ENCODE measurements around the gene CLEC2L.

CLEC2L gene

DNA sequence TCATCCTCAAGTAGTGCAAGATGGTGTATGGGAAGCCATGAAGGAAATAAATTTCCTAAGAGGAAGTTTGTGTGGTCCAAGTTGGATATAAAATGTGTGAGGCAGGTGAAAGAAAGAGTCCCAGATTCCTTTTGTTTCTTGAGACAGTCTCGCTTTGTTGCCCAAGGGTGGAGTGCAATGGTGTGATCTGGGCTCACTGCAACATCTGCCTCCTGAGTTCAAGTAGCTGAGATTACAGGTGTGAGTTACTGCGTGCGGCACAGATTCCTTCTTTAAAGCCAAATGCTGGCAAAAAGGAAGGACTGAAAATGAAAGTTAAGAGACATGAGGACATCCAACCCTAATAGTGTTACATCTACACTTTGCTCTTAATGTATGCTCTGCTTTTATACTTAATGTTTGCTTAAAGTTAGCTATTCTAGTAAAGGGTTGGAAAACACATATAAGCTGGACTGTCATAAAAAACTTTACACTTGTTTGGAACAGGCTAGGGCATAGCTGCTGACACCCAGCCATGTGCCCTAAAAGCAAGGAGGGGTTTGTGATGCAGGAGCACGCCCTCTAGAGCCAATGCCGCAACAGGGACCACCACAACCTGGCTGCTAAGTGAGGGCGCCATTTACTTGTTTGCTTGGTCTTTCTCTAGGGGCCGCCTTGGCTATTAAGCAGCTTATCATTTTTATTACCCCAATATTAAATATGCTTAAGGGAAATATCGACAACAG lies 34.5 kb downstream of the CLEC2L start:
- DNase-seq = no peak

DNA sequence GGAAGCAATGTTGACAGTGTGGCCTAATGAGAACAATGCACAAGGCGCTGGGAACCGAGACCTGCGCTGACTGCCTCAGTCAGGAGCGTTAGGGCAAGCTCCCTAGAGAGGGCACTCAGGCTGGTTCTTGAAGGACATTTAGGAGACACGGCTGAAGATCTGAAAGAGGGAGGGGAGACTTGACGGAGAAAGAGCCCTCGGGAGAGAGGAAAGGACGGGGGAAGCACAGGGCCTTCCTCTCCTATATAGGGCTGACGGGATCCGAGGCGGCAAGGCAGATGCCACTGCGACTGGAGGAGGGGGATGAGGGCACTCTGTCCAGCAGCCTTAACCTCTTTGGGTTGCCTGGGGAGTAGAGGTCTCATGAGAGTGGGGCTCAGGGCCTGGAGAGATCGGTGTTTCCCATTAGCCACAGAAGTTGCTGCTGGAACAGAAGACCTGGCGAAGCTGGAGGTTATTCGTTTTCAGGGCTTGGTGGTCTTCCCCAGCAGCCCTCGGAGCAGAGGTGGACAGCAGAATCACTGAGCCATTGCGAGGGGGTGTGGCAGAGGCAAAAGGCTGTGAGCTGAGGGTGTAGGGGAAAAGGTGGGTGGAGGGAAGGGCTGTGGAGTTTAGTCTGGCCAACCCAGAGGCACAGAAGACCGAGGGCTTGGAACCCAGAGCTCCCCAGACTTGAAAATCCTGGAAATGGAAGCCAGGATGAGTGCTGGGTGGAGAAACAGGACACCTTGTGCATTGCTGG lies 36.0 kb downstream of the CLEC2L start:
- no peak for DNase-seq

DNA sequence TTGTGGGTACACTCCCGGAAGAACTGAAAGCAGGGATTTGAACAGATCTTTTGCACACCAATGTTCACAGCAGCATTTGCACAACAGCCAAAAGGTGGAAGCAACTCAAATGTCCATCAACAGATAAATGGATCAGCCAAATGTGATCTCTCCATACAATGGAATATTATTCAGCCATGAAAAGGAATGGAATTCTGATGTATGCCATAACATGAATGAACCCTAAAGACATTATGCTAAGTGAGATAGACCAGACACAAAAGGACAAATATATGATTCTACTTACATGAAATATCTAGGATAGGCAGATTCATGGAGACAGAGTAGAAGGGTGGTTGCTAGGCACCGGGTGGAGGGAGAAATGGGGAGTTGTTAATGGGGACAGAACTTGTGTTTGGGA lies 36.7 kb downstream of the CLEC2L start:
- no peak for DNase-seq

DNA sequence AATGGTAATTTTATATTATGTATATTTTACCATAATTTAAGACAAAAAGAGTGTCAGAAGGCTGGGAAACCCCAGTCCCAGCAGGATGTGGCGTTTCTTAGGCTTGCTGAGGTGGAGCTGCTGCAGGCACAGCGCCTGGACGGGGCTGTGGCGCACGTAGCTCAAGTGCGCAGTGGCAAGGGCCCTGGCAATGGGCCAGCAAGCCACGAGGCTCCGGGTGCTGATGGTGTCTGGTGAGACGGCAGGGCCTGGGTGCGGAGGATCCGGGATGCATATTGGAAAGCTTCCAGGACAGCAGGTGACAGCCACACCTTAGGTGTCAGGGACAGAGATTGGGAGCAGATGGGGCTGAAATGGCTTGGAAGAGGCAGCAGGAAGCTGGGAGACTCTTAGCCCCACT lies 37.2 kb downstream of the CLEC2L start:
- no peak for DNase-seq

DNA sequence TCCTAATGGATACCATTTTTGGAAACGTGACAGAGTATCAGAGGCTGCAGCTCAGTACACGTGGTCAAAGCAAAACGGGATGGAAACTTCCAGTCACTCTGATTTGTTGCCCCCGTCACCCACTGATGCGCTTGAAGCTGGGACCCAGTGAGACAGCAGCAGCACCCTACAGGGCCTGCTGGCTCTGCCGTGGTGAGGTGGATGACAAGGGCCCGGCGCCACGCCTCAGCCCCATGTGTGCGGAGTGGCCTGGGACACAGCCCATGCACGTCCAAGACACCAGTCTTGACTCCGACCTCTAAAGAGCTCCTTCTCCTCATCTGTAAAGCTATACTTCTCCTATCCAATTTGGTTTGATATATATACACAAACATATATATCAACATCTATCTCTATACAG lies 39.0 kb downstream of the CLEC2L start:
- no peak for DNase-seq

DNA sequence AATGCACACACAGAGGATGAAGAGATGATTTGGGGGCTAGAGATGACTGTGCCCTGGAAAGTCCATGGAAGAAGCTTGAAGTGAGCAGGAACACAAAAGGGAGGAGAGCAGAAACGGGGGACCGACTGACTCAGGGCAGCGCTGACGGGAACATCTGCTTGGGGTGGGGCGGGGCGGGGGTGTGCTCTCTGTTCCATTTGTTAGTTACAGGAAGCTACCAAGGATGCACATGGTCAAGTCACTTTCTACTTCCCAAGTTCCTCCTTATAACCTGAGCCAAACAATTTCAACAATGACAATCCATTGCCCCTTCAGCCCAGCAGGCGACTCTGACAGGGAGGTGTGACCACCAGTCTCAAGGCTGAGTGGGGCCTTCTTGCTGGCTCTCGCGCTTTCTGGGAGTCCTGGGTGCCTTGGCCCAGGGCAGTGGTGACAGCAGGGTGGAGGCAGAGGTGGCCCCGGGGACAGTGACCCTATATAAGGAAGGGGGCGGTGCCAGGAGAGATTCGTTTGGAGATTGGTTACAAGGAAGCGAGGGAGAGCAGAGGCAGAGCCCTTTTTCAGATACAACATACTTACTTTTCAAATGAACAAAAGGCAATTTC lies 39.6 kb downstream of the CLEC2L start:
- DNase-seq = no peak

DNA sequence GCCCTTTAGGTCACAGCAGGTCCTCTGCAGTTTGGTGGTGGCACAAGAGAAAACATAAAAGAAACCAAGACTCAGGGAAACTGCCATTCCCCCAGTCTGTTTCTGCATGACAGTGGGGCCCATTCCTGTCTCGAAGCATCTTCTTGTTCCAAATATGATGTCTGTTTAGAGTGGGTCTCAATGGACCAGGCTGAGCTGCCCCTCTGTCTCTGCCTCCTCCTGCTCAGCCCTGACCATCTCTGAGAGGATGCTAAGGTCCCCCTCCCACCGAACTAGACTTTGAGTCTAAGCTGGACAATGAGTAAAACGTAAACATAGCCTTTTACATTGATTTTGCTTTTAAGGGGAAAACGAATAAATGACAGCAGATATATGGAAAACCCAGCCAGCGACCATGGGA lies 40.4 kb downstream of the CLEC2L start:
- no peak for DNase-seq

DNA sequence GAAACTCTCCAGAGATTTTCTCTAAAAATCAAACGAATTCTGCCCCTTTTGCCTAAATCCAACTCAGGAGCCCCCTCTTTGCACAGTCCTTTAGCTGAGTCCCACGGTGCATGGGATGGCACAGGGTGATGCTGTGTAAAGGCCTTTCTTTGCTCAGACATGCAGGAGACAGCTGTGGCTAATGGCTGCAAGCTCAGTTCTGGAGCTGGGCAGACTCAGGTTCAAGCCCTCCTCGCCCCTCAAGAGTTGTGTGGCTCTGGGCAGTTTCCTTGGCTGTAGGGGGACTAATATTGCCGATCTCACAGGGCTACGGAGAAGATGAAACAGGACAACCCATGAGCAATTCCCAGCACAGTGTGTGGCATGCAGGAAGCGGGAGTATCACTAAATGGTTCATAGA lies 42.6 kb downstream of the CLEC2L start:
- DNase-seq = no peak

DNA sequence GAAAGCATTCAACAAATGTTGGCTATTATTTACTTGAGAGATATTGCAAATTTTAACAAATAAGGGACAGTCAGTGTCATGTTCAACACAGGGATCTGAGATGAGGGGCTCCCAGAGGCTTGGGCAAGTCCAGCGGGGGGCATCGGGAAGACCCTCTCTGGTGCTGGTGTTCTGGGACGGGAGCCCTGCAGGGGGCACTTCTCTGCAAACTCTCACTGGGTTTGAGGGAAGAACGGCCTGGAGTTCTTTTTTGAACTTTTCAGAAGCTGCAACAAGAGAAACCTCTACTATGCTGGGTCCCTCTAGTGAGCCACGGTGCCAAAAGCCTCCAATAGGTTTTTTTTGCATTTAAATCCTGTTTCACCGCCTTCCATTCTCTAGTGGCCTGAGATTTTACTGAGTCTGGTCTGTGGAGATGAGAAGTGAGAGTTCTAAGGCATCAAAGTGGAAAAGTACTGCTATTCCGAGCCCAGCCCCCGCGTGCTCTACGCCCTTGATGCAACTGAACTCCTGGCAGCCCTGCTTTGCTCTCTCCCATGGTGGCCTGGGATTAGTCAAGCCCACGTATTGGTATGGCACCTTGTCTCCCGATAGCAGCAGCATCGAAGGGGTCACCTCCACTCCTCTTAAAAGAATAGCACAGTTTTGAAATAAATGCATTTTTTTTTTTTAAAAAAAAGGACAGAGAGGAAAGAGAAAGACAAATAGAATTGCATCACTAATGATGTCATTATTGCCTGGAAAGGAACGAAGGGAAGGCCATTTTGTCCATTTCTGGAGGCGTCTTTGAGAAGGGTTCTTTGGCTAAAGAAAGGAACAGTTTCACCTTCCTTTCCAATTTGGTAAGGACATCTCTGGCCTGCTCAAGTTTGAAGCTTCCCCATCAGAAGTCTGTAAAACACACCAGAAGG lies 43.5 kb downstream of the CLEC2L start:
- no peak for DNase-seq

DNA sequence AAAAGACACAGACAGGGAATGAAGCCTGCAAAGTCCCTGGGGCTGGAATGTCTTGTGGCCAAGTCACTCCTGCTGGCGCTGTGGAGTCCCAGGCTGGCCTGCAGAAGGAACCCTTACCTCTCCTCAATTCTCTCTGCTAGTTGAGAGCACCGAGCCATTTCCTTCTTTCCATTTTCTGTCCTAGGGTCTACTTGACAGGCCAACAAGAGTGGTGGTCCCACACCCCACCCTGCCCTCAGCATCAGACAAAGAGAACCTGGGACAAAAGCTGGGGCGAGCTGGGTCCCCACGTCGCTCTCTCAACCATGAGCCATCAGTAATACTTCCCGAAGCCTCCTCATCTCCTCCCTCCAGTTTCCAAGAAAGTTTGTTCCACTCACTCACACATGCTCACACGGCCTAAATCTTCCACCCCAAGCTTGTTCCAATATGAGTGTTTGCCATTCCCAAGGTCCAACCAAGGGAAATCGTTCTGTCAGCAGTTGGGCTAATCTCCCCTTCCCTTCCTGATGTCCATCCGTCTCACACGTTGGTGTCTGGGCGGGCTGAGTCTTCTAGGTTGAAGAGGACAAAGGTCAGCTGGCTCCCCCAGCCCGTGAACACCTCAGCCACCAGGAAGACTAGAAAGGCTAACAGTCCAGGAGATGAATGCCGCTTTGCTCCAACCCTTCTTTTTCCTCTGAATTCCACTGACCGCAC lies 44.3 kb downstream of the CLEC2L start:
- DNase-seq = no peak

DNA sequence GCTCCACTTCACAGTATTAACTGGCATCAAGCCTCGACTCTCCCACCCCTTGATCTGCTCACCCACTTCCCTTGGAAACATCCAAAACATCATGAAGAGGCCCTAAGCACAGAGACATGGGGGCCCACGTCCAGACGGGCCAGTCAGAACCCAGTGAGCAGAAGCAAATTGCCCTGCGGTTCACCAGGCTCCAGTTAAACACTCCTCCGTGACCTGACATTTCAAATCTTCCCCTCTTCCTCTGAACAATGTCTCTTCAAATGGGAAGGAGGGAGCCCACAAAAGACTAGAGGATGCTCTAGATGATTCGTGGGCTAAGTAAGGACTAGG lies 44.8 kb downstream of the CLEC2L start:
- no peak for DNase-seq

DNA sequence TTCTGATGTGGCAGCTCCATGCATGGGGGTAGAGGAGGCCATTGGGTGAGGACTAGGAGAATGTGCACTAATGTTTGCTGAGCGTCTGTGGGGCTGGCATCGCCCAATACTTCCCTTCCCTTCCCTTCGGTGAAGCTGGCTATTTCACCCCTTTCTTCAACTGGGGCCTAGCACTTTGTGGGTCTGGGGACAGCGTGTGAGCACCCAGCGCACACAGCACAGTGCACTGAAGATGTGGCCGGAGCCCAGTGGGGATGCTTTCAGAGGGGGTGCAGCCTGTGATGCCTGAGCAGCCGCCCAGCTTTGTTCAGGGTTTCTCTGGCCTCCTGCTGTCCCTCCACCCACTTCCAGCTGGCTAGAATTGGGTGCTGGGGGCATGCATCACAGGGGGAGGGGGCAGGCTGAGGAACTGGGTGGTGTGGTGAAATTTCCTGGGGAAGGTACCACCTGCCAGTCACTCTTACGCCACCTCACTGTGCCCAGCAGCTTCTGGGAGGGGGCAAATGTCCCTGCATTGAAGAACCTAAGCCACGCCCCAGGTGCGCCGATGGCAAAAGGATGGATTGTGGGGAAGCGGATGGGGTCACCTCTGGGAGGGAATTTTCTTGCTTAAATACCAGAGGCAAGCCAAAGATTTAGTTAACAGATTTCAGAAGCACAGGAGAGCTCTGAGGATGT lies 45.5 kb downstream of the CLEC2L start:
- DNase-seq = no peak

DNA sequence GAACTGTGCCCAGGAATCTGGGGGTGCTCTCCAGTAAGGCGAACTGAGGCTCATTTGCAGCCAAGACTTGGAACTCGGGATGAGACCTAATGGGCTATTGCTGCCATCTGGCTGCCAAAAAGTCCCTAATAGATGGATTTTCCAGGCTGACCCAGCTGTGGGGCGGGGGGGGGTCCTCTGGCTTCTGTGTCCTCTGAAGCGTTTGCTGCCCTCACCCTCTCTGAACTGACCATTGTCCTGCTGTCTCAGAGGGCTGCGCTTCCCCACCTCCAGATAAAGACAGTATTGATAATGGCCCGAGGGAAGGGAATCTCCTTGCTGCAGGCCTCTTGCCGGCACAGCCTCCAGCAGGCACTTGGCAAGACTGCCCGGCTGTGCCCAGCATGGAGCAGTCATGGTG lies 46.6 kb downstream of the CLEC2L start:
- DNase-seq = no peak

DNA sequence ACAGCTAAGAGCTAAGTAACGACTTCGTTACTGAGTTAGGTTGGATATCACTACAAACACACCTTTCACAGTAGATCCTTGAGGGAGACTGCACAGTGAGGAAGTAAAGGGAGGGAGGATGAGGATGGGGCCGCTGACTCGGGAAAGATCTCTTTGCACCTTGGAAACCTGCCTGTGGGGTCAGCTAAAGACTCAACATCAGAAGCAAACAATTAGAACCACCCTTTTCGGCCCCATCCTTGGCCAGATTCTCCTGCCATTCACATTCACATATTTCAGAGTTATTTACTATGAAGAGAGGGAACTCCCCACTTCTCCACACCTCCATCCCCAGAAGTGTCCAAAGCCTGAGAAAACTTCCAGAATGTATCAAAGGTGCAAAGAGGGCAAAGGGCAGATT lies 47.1 kb downstream of the CLEC2L start:
- DNase-seq = no peak

DNA sequence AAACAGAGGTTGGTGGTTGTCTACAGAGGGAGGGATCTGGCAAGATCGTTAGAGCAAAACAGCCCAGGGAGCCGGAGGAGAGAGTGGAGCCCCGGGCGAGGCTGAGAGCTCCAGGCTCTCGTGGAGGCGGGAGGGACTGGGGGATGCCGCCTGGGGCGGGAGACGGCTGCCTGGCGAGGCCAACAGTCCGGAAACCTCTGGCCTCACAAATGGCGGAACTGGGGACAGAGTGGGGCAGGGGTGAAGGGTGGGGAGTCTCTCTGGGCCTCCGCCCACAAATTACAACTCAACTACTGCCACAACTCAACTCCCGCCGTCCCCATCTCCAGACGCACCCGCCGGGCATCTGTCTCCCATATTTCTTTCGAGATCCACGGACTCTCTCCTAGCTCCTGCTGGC lies 47.7 kb downstream of the CLEC2L start:
- DNase-seq = no peak

DNA sequence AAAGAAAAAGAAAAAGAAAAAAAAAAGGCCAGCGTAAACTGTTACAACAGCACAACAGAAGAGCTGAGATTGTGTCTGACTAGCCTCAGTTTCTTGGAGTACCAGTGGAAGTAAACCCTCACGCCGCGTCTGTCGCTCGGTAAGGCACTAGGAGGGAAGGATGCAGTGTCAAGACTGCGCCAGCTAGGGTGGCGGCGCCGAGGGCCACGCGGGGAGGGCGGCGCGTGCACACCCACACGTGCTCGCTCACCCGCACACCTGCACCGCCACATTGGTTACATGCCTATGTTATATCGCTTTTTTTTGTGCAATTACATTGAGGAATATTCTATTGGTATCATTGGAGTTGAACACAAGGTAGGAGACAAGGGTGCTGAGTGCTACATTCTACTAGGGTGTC lies 48.2 kb downstream of the CLEC2L start:
- no peak for DNase-seq

DNA sequence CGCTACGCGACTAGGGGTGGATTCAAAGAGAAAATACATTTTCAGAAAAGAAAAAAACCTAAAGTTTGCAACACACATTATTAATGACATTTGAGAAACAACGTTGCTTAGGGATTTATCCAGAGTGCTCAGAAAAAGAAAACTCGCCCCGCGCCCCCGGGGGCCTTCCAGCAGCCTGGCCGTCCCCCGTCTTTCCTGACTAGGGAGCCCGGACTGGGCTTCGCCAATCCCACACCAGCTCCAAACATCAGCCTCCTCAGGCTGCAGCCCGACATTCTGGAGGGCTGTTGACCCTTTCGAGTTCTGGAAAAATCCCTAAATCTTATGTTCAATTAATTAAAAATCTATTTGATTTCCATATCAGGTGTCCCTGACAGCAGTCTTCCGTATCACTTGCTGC lies 48.6 kb downstream of the CLEC2L start:
- no peak for DNase-seq

DNA sequence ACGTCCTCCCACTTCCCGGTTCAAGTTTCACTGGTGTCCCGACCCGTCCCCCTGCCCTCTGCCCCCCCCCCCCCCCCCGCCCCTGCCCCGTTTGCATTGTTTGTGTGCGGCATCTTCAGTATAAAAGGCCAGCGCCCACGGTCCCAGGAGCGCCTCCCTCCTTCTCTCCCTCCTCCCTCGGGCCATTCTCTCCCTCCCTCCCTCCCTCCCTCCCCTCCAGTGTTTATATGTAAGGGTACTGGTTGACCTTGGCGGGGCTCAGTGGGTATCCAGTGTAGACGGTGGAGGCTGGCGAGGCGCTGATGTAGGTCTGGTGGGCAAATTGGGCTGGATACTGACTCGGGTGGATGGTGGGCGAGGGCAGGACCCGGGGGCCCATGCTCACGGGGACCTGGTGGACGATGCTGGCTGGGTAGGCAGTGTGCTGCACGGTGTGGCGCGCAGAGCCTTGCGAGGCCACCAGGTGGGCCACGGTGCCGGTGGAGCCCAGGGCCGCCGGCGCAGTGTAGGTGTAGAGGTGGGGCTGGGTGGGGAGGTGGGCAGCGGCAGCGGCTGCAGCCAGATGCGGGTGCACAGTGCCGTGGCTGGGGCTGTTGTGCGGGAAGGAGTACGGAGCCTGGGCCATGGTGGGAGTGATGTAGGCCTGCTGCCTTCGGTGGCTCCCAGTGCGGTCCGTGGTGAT lies 49.4 kb downstream of the CLEC2L start:
- DNase-seq = no peak

DNA sequence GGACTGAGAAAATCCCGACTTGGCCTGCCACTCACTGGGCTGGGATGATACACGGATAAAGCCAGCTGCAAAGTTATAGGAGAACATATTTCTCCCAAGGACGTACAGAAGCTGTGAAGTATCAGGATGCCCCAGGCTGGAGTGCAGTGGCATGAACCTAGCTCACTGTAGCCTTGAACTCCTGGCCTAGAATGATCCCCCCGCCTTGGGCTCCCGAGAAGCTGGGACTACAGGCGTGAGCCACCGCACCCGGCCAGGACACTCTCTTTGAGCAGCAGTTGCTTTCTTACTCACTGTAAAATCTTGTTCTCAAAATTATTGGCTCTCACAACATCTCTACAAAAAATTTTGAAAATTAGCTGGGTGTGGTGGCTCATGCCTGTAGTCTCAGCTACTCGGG lies 50.4 kb downstream of the CLEC2L start:
- no peak for DNase-seq

DNA sequence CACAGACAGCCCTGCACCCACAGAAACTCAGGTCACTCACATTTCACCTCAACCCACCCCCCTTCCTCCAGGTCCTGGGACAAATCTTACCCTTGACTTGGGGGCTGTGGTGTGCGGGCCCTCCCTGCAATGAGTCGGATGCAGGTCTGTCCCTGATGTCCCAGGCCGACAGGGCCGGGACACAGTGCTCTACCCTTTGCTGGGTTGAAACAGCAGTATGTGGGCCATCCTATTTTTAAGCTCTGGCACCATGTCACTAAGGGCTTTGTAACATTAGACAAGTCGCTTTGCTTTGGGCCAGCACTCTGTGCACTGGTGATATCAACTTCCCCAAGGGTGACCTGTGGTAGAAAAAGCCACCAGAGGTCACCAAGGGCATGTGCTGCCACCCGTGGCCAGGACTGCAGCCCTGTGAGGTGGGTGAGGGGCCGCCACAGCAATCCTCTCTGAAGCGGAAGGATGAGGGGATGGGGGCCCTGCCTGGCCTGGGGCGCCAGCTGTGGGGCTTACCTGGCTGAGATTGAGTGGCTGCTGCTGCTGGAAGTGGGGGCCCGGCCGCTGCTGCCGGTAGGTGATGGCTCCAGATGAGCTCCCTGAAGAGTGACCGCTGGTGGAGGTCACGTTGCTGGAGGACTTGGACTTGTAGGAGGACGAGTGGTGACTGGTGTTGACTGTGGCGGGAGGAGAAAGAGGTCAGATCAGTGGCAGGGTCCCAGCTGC lies 51.3 kb downstream of the CLEC2L start:
- DNase-seq = no peak

DNA sequence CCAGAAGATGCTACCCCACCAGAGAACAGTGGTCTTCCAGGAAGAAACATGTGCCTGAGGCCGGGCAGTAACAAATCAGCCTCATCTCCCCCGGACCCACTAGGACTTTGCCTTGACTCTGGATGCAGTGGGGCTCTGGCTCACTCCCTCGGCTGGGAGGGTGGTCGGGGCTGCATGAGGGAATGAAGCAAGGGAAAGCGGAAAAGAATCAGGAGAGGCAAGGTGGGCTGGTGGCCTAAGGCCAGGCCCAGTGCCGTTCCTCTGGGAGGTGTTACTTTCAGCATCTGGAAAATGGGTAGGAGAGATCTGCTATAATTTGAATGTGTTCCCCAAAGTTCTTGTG lies 51.8 kb downstream of the CLEC2L start:
- no peak for DNase-seq

Data from fibroblast of skin of abdomen (primary cell).